KMS-11 (cell line): Measurements from ENCODE around the gene PAQR4.

Source experiments
- H2AFZ ChIP-seq: fragments of 200-600 bp; sonication (generic); 2 replicates; pipeline ENCODE4 v1.6.1; 2016; ENCODE audit warnings: antibody characterized with exemption, mixed run types, low read depth
- H3K27ac ChIP-seq: fragments of 200-600 bp; sonication (generic); 2 replicates; pipeline ENCODE4 v1.6.1; 2016; ENCODE audit warnings: mild to moderate bottlenecking, mixed run types
- H3K27me3 ChIP-seq: fragments of 200-600 bp; sonication (generic); 2 replicates; pipeline ENCODE4 v1.6.1; 2017; ENCODE audit warnings: mild to moderate bottlenecking, low read depth, mixed run types, moderate library complexity; ENCODE audit not compliant: insufficient read depth
- H3K36me3 ChIP-seq: fragments of 200-600 bp; sonication (generic); 2 replicates; pipeline ENCODE4 v1.6.1; 2017; ENCODE audit warnings: mild to moderate bottlenecking, mixed run types; ENCODE audit not compliant: insufficient read depth
- H3K4me1 ChIP-seq: fragments of 200-600 bp; sonication (generic); 2 replicates; pipeline ENCODE4 v1.6.1; 2016; ENCODE audit warnings: mild to moderate bottlenecking, low read depth, mixed run types; ENCODE audit not compliant: poor library complexity, severe bottlenecking
- H3K4me2 ChIP-seq: fragments of 200-600 bp; sonication (generic); 2 replicates; pipeline ENCODE4 v1.7.0; 2016; ENCODE audit warnings: mild to moderate bottlenecking, mixed run types
- H3K4me3 ChIP-seq: fragments of 200-600 bp; sonication (generic); IDR thresholded peaks from 2 replicates; pipeline ENCODE4 v1.6.1; 2017; ENCODE audit warnings: low read depth, low read length, mixed read lengths; ENCODE audit not compliant: insufficient read depth
- H3K79me2 ChIP-seq: fragments of 200-600 bp; sonication (generic); 2 replicates; pipeline ENCODE4 v1.6.1; 2016; ENCODE audit warnings: low read depth, mixed run types; ENCODE audit not compliant: insufficient read depth
- H3K9ac ChIP-seq: fragments of 200-600 bp; sonication (generic); 2 replicates; pipeline ENCODE4 v1.6.1; 2016; ENCODE audit warnings: mild to moderate bottlenecking, mixed run types
- H4K20me1 ChIP-seq: fragments of 200-600 bp; sonication (generic); 2 replicates; pipeline ENCODE4 v1.6.1; 2016; ENCODE audit warnings: mild to moderate bottlenecking, mixed run types; ENCODE audit not compliant: insufficient read depth
- CTCF ChIP-seq: fragments of 200-600 bp; sonication (generic); conservative IDR thresholded peaks from 2 replicates; pipeline ENCODE4 v1.6.1; 2017; ENCODE audit warnings: low read depth, mild to moderate bottlenecking, antibody characterized with exemption, low read length, moderate library complexity, mixed read lengths

PAQR4 gene

GRCh38 chr16:2986623-2987188 lies 17.6 kb downstream of the PAQR4 start:
- H2AFZ ChIP-seq, result no peak overlapping the region
- no peak overlapping the region for H3K4me3 ChIP-seq
- peaks cover 21% of the 10 kb centered on the region for H3K4me1 ChIP-seq
- H3K79me2 ChIP-seq, result no peaks in the 10 kb centered on the region
- TF ChIP-seq CTCF, result no peak
- no peaks in the 10 kb centered on the region for H3K36me3 ChIP-seq
- peaks cover 81% of the 10 kb centered on the region for H3K27me3 ChIP-seq
- no peak overlapping the region for H3K9ac ChIP-seq
- no peak overlapping the region for H3K4me2 ChIP-seq
- no peak overlapping the region for H3K27ac ChIP-seq
- H4K20me1 ChIP-seq, result no peaks in the 10 kb centered on the region

DNA sequence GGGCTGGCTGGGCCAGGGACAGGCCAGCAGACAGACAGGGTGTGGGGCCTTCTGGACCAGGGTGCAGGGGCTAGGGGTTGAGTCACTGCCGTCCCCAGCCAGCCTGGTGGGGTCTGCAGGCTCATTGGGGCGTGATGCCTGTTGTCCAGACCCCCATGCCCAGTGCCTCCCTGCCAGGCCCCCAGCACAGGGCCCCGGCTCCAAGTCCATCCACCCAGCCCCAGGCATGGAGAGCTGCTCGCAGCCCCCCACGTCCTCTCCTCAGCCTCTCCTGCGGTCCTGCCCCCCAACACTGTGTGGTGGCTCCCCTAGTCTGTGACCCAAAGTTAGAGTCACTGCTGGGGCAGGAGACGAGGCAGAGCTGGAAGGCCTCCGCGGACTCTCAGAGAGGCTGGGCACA lies 18.1 kb downstream of the PAQR4 start:
- Histone ChIP-seq H3K4me3 (no peak overlapping the region), H4K20me1 (no peaks in the 10 kb centered on the region), H2AFZ (no peak overlapping the region), H3K9ac (no peak overlapping the region), H3K27ac (no peak overlapping the region), H3K4me1 (peaks cover 21% of the 10 kb centered on the region), H3K79me2 (no peaks in the 10 kb centered on the region), H3K4me2 (no peak overlapping the region), H3K27me3 (peaks cover 86% of the 10 kb centered on the region), H3K36me3 (no peaks in the 10 kb centered on the region)
- no peak for TF ChIP-seq CTCF

GRCh38 chr16:2987833-2988232 lies 18.7 kb downstream of the PAQR4 start:
- H3K4me2 ChIP-seq, result no peak overlapping the region
- H2AFZ ChIP-seq, result no peak overlapping the region
- H3K27me3 ChIP-seq, result peaks cover 92% of the 10 kb centered on the region
- no peak overlapping the region for H3K4me3 ChIP-seq
- no peaks in the 10 kb centered on the region for H3K36me3 ChIP-seq
- H3K4me1 ChIP-seq, result peaks cover 21% of the 10 kb centered on the region
- no peak for TF ChIP-seq CTCF
- H3K9ac ChIP-seq, result no peak overlapping the region
- H4K20me1 ChIP-seq, result no peaks in the 10 kb centered on the region
- H3K79me2 ChIP-seq, result no peaks in the 10 kb centered on the region
- no peak overlapping the region for H3K27ac ChIP-seq

- no peak for TF ChIP-seq CTCF
- Histone ChIP-seq H3K9ac (no peak overlapping the region), H4K20me1 (no peaks in the 10 kb centered on the region), H3K36me3 (no peaks in the 10 kb centered on the region), H3K27me3 (peaks cover 100% of the 10 kb centered on the region), H3K27ac (no peak overlapping the region), H3K79me2 (no peaks in the 10 kb centered on the region), H2AFZ (no peak overlapping the region), H3K4me3 (no peak overlapping the region), H3K4me1 (peaks cover 13% of the 10 kb centered on the region), H3K4me2 (no peak overlapping the region)
Observed at GRCh38 chr16:2988590-2989099, 19.5 kb downstream of the PAQR4 start.
